Pancreas (tissue), 10 donors: ENCODE measurements around the gene LCN15. TPM values are rescaled to one million over a fixed set of nuclear protein-coding genes. Genes with fewer than 3 reads are reported as not detected.
A peak's percentile ranks its signal among the peaks of the same experiment; 100 is the strongest.
"Not testable (repeated sequence)": the region's sequence is repeated elsewhere in the genome, so short reads cannot be mapped to it uniquely, and the experiment has no call there.

Source experiments
- ATAC-seq, 4 donors: fragments of 200-7000 bp; cut with Tn5 transposase; one replicate each; pipeline versions ENCODE4 v1.8.0 to v1.9.1; 2020; ENCODE audit warnings: mild to moderate bottlenecking in 4 of 4, moderate library complexity in 4 of 4
- DNase-seq, 6 donors: peaks; one replicate each; pipeline ENCODE4 v3.0.0-alpha.2; 2020
- FAIRE-seq: peaks from 2 replicates; lab custom pipeline; 2012; peaks lifted over from hg19 to GRCh38; lab: Jason Lieb, UNC
- H3K27ac ChIP-seq, 4 donors: fragments of 200-600 bp; sonication (generic); 1 replicate in 3 of 4; 2 replicates in 1 of 4; pipeline versions ENCODE4 v1.5.0 to v1.8.0; 2020
- H3K27me3 ChIP-seq, 4 donors: fragments of 200-600 bp; one replicate each; pipeline ENCODE4 v1.8.0; 2021
- H3K36me3 ChIP-seq, 3 donors: fragments of 200-600 bp; sonication (generic) in 1 of 3; one replicate each; pipeline versions ENCODE4 v1.5.0 to v1.8.0; 2020 to 2021
- H3K4me1 ChIP-seq, 3 donors: fragments of 200-600 bp; one replicate each; pipeline ENCODE4 v1.8.0; 2021
- H3K4me3 ChIP-seq, 4 donors: fragments of 200-600 bp; sonication (generic) in 2 of 4; one replicate each; pipeline versions ENCODE4 v1.5.0 to v1.8.0; 2020 to 2021
- H3K9me3 ChIP-seq, 4 donors: fragments of 200-600 bp; one replicate each; pipeline ENCODE4 v1.8.0; 2021
- WGBS, 2 donors: extraction: QIAGEN DNeasy Blood & Tissue Kit; methylation state at CpG; one replicate each; pipeline ENCODE4 v1.1.7; 2013; 5-methylcytosine and 5-hydroxymethylcytosine counted together
- intact Hi-C, 3 donors: fragments of 100-400 bp; cut with DNase I; formaldehyde crosslinking; loops; one replicate each; pipeline versions ENCODE4 v1.11.1 to v1.14.2; 2022
- polyA plus RNA-seq, 2 donors: library from polyadenylated mRNA; stranded (reverse); fragments of 200-250 nt; gene quantifications; one replicate each; pipeline ENCODE4 v1.2.3, GENCODE V29; 2013
- total RNA-seq, 6 donors: library from RNA; stranded (reverse); fragmentation: NEBNext Ultra II Directional in 4 of 6; extraction: Animal tissue kit (Norgen Biotek cat#: 25700) in 4 of 6; gene quantifications; one replicate each; pipeline versions ENCODE4 v1.2.1 to v1.2.4, GENCODE V29; 2021 to 2023
- TF ChIP-seq, protein P1 (sequence below), 4 donors: fragments of 200-600 bp; sonication (generic) in 3 of 4; IDR thresholded peaks; one replicate each; pipeline versions ENCODE4 v1.5.0 to v1.8.0; 2021; ENCODE audit warnings: antibody characterized with exemption in 4 of 4
- donor health status: healthy with polysubstance abuse.
- donor health status: DM: no; HTN: no; CAD: no; lungs with moderate emphysema.
- donor health status: DM: no; HTN: no; CAD: no.
- donor health status: control.
- donor health status: control.
- donor health status: Bipolar disorder and iron deficiency.
- donor health status: DM: yes; HTN: yes; CAD: no.
- donor health status: DM: no; HTN: no; CAD: no.
- donor health status: DM: no; HTN: no; CAD: no.
- donor health status: DM: yes; HTN: yes; CAD: no.

Gene LCN15
- total and polyA plus RNA-seq, 8 donors, result not detected

DNA sequence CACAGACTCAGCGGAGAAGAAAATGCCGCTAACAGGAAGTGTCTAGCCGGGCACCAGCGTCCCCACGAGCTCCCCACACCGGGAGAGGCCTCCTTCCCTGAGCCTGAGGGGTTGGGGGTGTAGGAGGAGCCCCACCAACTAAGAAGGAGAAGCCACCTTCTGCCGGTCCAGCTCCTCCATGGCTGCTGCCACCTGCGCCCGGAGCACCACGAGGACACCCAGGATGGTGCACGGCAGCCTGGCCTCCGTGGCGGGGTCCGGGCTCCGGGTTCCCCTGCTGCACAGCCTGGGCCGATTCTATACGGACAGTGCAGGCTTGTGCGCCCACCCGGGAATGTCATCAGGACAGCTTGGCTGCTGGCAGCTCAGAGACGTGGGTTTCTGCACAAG is 6.6 kb downstream of the LCN15 start:
- H3K4me1 ChIP-seq, result no peaks in the 10 kb centered on the region
- ATAC-seq, result no peak
- DNase-seq, result peak in 1 of 6 donors; percentile 51
- intact Hi-C loops, result no loop called here
- no peak overlapping the region for H3K27ac ChIP-seq
- H3K27me3 ChIP-seq, result no peaks in the 10 kb centered on the region
- TF ChIP-seq, protein P1, sequence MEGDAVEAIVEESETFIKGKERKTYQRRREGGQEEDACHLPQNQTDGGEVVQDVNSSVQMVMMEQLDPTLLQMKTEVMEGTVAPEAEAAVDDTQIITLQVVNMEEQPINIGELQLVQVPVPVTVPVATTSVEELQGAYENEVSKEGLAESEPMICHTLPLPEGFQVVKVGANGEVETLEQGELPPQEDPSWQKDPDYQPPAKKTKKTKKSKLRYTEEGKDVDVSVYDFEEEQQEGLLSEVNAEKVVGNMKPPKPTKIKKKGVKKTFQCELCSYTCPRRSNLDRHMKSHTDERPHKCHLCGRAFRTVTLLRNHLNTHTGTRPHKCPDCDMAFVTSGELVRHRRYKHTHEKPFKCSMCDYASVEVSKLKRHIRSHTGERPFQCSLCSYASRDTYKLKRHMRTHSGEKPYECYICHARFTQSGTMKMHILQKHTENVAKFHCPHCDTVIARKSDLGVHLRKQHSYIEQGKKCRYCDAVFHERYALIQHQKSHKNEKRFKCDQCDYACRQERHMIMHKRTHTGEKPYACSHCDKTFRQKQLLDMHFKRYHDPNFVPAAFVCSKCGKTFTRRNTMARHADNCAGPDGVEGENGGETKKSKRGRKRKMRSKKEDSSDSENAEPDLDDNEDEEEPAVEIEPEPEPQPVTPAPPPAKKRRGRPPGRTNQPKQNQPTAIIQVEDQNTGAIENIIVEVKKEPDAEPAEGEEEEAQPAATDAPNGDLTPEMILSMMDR (IDR thresholded peaks at IDR 0.05), result no peak
- WGBS, 2 donors, result 81 to 87% methylated on average over 20 of the region's 20 CpGs
- FAIRE-seq, result no peak
- H3K36me3 ChIP-seq, result no peaks in the 10 kb centered on the region
- no peak overlapping the region for H3K4me3 ChIP-seq
- H3K9me3 ChIP-seq, result no peaks in the 10 kb centered on the region

DNA sequence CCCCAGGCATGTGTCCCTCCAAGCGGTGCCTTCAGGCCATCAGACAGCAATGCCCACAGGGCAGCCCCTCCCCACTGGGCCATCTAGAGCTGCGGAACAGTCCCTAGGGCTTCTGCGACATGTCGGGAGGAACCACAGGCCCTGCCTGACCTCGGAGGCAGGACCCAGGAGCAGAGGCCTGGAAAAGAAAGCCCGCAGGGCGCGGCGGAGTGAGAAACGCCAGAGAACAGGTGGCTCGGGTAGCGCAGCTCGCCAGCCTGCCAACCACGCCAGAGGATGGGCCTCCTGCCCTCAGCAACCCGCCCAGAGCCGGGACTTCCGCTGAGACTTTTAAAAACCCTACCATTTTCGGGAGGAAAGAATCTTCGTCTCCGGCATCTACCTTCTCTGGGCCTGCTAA is 7.0 kb downstream of the LCN15 start:
- TF ChIP-seq, protein P1 (IDR thresholded peaks at IDR 0.05), result no peak
- ATAC-seq (no peak), DNase-seq (peak in 1 of 6 donors; percentile 46), FAIRE-seq (no peak)
- H3K9me3 ChIP-seq, result no peaks in the 10 kb centered on the region
- intact Hi-C loops, result no loop called here
- H3K36me3 ChIP-seq, result no peaks in the 10 kb centered on the region
- no peak overlapping the region for H3K4me3 ChIP-seq
- H3K27me3 ChIP-seq, result no peaks in the 10 kb centered on the region
- no peak overlapping the region for H3K27ac ChIP-seq
- no peaks in the 10 kb centered on the region for H3K4me1 ChIP-seq
- WGBS, 2 donors, result 89 to 91% methylated on average over 19 to 20 of the region's 20 CpGs

DNA sequence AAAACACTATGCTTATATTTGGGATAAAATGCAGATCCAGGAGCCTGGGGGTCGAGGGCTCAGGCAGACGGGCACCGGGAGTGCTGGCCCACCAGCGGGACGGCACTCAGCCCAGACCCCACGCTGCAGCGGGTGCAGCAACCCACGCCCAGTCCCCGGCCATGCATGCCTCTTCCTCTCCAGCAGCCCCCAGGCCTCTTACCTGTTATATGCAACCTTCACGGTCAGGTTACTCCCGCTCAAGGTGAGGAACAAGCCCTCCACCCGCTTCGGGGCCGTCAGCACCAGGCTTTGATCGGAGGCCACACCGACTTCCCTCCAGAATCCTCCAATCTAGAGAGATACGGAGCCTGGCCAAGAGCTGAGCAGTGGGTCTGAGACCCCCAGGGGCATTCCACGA is 7.5 kb downstream of the LCN15 start:
- no peak overlapping the region for H3K27ac ChIP-seq

DNA sequence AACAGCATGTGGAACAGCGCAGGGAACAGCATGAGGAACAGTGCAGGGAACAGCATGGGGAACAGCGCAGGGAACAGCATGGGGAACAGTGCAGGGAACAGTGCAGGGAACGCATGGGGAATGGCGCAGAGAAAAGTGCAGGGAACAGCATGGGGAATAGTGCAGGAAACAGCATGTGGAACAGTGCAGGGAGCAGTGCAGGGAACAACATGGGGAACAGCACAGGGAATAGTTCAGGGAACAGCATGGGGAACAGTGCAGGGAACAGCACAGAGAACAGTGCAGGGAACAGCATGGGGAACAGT is 8.2 kb downstream of the LCN15 start:
- Histone ChIP-seq H3K27ac (no peak overlapping the region), H3K4me3 (no peak overlapping the region), H3K36me3 (no peaks in the 10 kb centered on the region), H3K9me3 (no peaks in the 10 kb centered on the region), H3K4me1 (no peaks in the 10 kb centered on the region), H3K27me3 (no peaks in the 10 kb centered on the region)
- FAIRE-seq, result no peak
- 95 to 98% methylated on average over 4 of the region's 4 CpGs for WGBS, 2 donors
- ATAC-seq, result no peak
- intact Hi-C loops, result no loop called here
- peak in 1 of 6 donors; percentile 3 for DNase-seq
- TF ChIP-seq, protein P1 (IDR thresholded peaks at IDR 0.05), result no peak

More for the DNA sequence above, 7.5 kb downstream of the LCN15 start:
- intact Hi-C loops, result no loop called here
- 88 to 95% methylated on average over 18 of the region's 18 CpGs for WGBS, 2 donors
- FAIRE-seq, result no peak
- ATAC-seq, result no peak
- Histone ChIP-seq H3K9me3 (no peaks in the 10 kb centered on the region), H3K36me3 (no peaks in the 10 kb centered on the region), H3K4me3 (no peak overlapping the region), H3K4me1 (no peaks in the 10 kb centered on the region), H3K27me3 (no peaks in the 10 kb centered on the region)
- TF ChIP-seq, protein P1 (IDR thresholded peaks at IDR 0.05), result no peak
- DNase-seq, result no peak

DNA sequence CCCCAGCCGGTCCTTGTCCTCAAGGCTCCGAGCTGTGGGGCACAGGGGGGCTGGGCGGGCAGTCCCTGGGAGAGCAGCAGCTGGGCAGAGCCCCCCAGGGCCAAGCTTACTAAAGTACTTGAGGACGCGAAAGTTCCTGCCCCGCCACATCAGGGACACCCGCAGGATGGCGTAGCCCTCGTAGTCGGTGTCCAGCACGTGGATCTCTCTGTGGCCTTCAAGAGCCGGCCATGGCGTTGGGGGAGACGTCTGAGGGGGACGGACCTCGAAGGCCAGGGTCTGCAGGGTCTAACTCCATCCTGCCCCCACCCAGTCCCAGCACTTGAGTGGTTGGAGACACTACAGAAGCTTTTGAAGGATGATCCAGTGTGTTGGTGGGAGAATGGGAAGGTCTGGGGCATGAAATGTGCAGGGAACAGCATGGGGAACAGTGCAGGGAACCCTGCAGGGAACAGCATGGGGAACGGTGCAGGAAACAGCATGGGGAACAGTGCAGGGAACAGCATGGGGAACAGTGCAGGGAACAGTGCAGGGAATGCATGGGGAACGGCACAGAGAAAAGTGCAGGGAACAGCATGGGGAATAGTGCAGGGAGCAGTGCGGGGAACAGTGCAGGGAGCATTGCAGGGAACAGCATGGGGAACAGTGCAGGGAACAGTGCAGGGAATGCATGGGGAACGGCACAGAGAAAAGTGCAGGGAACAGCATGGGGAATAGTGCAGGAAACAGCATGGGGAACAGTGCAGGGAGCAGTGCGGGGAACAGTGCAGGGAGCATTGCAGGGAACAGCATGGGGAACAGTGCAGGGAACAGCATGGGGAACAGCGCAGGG is 8.8 kb downstream of the LCN15 start:
- FAIRE-seq, H3K4me1 ChIP-seq, H3K9me3 ChIP-seq, intact Hi-C loops, ATAC-seq, H3K27me3 ChIP-seq, H3K27ac ChIP-seq, H3K36me3 ChIP-seq, H3K4me3 ChIP-seq: not testable (repeated sequence)
- DNase-seq, result peak in 1 of 6 donors; percentile 54
- WGBS, 2 donors, result 92 to 95% methylated on average over 22 of the region's 22 CpGs
